Measurements from ENCODE around the gene MAB21L3. TPM values are rescaled to one million over a fixed set of nuclear protein-coding genes. Genes with fewer than 3 reads are reported as not detected.

MAB21L3 gene
- total RNA-seq, 1 experiment from 2014 or later: 1.4 TPM

DNA sequence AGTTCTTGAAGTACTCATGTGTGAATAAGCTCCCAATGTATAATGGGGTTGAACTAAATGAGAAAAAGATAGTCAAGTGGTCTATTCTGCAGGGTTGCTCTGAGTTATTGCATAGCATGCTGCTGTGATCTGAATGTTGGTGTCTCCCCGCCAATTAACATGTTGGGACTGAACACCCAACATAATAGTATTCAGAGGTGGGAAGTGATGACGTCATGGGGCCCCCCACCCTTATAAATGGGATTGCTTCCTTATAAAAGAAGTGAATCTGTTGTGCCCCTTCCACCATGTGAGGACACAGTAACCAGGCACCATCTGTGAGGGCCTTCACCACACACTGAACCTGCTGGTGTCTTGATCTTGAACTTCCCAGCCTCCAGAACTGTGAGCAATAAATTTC lies 50.2 kb downstream of the MAB21L3 start:
- no peaks in the 10 kb centered on the region for H3K36me3 ChIP-seq (ENCODE audit: low read depth, low read length)
- no peaks in the 10 kb centered on the region for H4K20me1 ChIP-seq (ENCODE audit: low read length)
- ATAC-seq: no peak
- no peaks in the 10 kb centered on the region for H3K27me3 ChIP-seq (ENCODE audit: low read length)
- no TSS peak for BruUV-seq (replicated peaks)
- no peak overlapping the region for H3K4me2 ChIP-seq (ENCODE audit: low read length)
- CTCF ChIA-PET: no interaction called here
- no peaks in the 10 kb centered on the region for H3K79me2 ChIP-seq (ENCODE audit: low read length)
- no peak for DNase-seq
- no peak overlapping the region for H3K27ac ChIP-seq (ENCODE audit: low read length)
- no peaks in the 10 kb centered on the region for H3K9me2 ChIP-seq (replicated peaks; ENCODE audit: low read length)
- no peak overlapping the region for H3K9ac ChIP-seq (ENCODE audit: low read length)
- intact Hi-C loops (cut with micrococcal nuclease): no loop called here
- no peak overlapping the region for H2AFZ ChIP-seq (ENCODE audit: low read length)
- TF ChIP-seq, protein P1, sequence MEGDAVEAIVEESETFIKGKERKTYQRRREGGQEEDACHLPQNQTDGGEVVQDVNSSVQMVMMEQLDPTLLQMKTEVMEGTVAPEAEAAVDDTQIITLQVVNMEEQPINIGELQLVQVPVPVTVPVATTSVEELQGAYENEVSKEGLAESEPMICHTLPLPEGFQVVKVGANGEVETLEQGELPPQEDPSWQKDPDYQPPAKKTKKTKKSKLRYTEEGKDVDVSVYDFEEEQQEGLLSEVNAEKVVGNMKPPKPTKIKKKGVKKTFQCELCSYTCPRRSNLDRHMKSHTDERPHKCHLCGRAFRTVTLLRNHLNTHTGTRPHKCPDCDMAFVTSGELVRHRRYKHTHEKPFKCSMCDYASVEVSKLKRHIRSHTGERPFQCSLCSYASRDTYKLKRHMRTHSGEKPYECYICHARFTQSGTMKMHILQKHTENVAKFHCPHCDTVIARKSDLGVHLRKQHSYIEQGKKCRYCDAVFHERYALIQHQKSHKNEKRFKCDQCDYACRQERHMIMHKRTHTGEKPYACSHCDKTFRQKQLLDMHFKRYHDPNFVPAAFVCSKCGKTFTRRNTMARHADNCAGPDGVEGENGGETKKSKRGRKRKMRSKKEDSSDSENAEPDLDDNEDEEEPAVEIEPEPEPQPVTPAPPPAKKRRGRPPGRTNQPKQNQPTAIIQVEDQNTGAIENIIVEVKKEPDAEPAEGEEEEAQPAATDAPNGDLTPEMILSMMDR (conservative IDR thresholded peaks at IDR 0.05; ENCODE audit: low read depth, low read length): no peak
- TF ChIP-seq EZH2phosphoT487 (IDR thresholded peaks at IDR 0.05; ENCODE audit: borderline replicate concordance, low read length) (no peak), EZH2 (IDR thresholded peaks at IDR 0.05; ENCODE audit: low read length, unreplicated experiment) (no peak)
- no peaks in the 10 kb centered on the region for H3K9me3 ChIP-seq (ENCODE audit: low read length)
- no peaks in the 10 kb centered on the region for H3K4me1 ChIP-seq (ENCODE audit: insufficient read depth, low read length)
- POLR2A ChIA-PET (ENCODE audit: unreplicated experiment): no interaction called here
- no peak overlapping the region for H3K4me3 ChIP-seq (ENCODE audit: low read length)
- H3F3A ChIP-seq (ENCODE audit: low read length, unreplicated experiment): no peaks in the 10 kb centered on the region

GRCh38 chr1:116161877-116162390 lies 50.7 kb downstream of the MAB21L3 start:
- ChIA-PET CTCF (no interaction called here), POLR2A (ENCODE audit: unreplicated experiment) (no interaction called here)

DNA sequence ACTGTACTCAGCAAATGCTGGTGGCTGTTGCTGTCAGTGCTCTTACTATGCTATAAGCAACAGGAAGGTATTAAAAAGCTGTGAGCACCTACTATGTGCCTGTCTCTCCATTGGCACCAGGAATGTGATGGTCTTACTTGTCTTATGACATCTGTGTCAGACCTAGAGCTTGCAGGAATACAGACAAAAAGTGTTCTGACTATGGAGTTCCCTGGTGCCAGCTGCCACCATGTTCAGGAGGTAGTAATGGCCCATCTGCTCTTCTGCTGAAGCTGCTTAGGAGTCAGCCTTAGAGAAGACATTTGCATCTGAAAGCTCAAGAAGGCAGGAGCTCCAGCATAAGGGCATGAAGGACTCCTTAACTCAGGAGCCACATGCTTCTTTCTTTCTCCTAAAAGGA lies 52.3 kb downstream of the MAB21L3 start:
- Histone ChIP-seq H3K79me2 (ENCODE audit: low read length) (no peaks in the 10 kb centered on the region), H3K4me1 (ENCODE audit: insufficient read depth, low read length) (no peaks in the 10 kb centered on the region), H3K9ac (ENCODE audit: low read length) (no peak overlapping the region), H2AFZ (ENCODE audit: low read length) (no peak overlapping the region), H3K4me2 (ENCODE audit: low read length) (no peak overlapping the region), H3F3A (ENCODE audit: low read length, unreplicated experiment) (no peaks in the 10 kb centered on the region), H3K4me3 (ENCODE audit: low read length) (no peak overlapping the region), H3K27ac (ENCODE audit: low read length) (no peak overlapping the region), H4K20me1 (ENCODE audit: low read length) (no peaks in the 10 kb centered on the region), H3K27me3 (ENCODE audit: low read length) (no peaks in the 10 kb centered on the region), H3K9me2 (replicated peaks; ENCODE audit: low read length) (no peaks in the 10 kb centered on the region), H3K36me3 (ENCODE audit: low read depth, low read length) (no peaks in the 10 kb centered on the region), H3K9me3 (ENCODE audit: low read length) (no peaks in the 10 kb centered on the region)
- BruUV-seq (replicated peaks): no TSS peak
- no peak for TF ChIP-seq EZH2 (IDR thresholded peaks at IDR 0.05; ENCODE audit: low read length, unreplicated experiment)
- TF ChIP-seq EZH2phosphoT487 (IDR thresholded peaks at IDR 0.05; ENCODE audit: borderline replicate concordance, low read length): no peak
- TF ChIP-seq, protein P1 (conservative IDR thresholded peaks at IDR 0.05; ENCODE audit: low read depth, low read length): no peak
- intact Hi-C loops (cut with micrococcal nuclease): no loop called here
- ATAC-seq: no peak
- ChIA-PET CTCF (no interaction called here), POLR2A (ENCODE audit: unreplicated experiment) (no interaction called here)
- no peak for DNase-seq

More at GRCh38 chr1:116161877-116162390, 50.7 kb downstream of the MAB21L3 start:
- intact Hi-C loops (cut with micrococcal nuclease): no loop called here
- no peak for DNase-seq
- BruUV-seq (replicated peaks): no TSS peak
- Histone ChIP-seq H4K20me1 (ENCODE audit: low read length) (no peaks in the 10 kb centered on the region), H3K4me2 (ENCODE audit: low read length) (no peak overlapping the region), H3K79me2 (ENCODE audit: low read length) (no peaks in the 10 kb centered on the region), H3K9me2 (replicated peaks; ENCODE audit: low read length) (no peaks in the 10 kb centered on the region), H3K36me3 (ENCODE audit: low read depth, low read length) (no peaks in the 10 kb centered on the region), H3K9ac (ENCODE audit: low read length) (no peak overlapping the region), H3K4me1 (ENCODE audit: insufficient read depth, low read length) (no peaks in the 10 kb centered on the region), H3F3A (ENCODE audit: low read length, unreplicated experiment) (no peaks in the 10 kb centered on the region), H3K27me3 (ENCODE audit: low read length) (no peaks in the 10 kb centered on the region), H3K27ac (ENCODE audit: low read length) (no peak overlapping the region), H3K9me3 (ENCODE audit: low read length) (no peaks in the 10 kb centered on the region), H2AFZ (ENCODE audit: low read length) (no peak overlapping the region), H3K4me3 (ENCODE audit: low read length) (no peak overlapping the region)
- no peak for ATAC-seq
- no peak for TF ChIP-seq EZH2 (IDR thresholded peaks at IDR 0.05; ENCODE audit: low read length, unreplicated experiment)
- TF ChIP-seq EZH2phosphoT487 (IDR thresholded peaks at IDR 0.05; ENCODE audit: borderline replicate concordance, low read length): no peak
- TF ChIP-seq, protein P1 (conservative IDR thresholded peaks at IDR 0.05; ENCODE audit: low read depth, low read length): no peak

Data from PC-3 (cell line).